Hematopoietic multipotent progenitor cell (in vitro differentiated cells): ENCODE data around the gene FALEC. TPM values are rescaled to one million over a fixed set of nuclear protein-coding genes. Genes with fewer than 3 reads are reported as not detected.

Source experiments
- small RNA-seq: library from RNA; depleted of rRNA; stranded (forward); fragments of <200 nt; gene quantifications from one replicate; pipeline ENCODE3, GENCODE V24; 2012
- total RNA-seq: library from RNA; depleted of rRNA; stranded (reverse); fragments of >200 nt; gene quantifications from one replicate; pipeline ENCODE4 v1.2.3, GENCODE V29; 2012

FALEC gene
- total RNA-seq, 1 donor: 0.27 TPM

Small RNAs within 50 kb of the gene (small RNA-seq; reads per million reads assigned to genes)
- gene MIR4257: not detected
- gene RN7SL473P: not detected
- gene RN7SL600P: not detected

Other genes with a start within 250 kb of the FALEC start
- gene APH1A, start 246.7 kb upstream of the FALEC start, total RNA-seq: 153 TPM
- 14.8 TPM for gene C1orf54, start 243.0 kb upstream of the FALEC start, total RNA-seq
- gene CIART, start 233.2 kb upstream of the FALEC start, total RNA-seq: 0.27 TPM
- 31.2 TPM for gene MRPS21, start 221.9 kb upstream of the FALEC start, total RNA-seq
- gene PRPF3, start 194.2 kb upstream of the FALEC start, total RNA-seq: 24.2 TPM
- gene RPRD2, start 151.6 kb upstream of the FALEC start, total RNA-seq: 10.5 TPM
- 32.3 TPM for gene TARS2, start 28.3 kb upstream of the FALEC start, total RNA-seq
- gene ECM1, start 7.6 kb upstream of the FALEC start, total RNA-seq: 1.1 TPM
- 10.5 TPM for gene ADAMTSL4, start 33.7 kb downstream of the FALEC start, total RNA-seq
- 395 TPM for gene MCL1, start 63.9 kb downstream of the FALEC start, total RNA-seq
- gene ENSA, start 113.9 kb downstream of the FALEC start, total RNA-seq: 83.7 TPM
- 10.0 TPM for gene GOLPH3L, start 181.4 kb downstream of the FALEC start, total RNA-seq
- under 0.01 TPM for gene HORMAD1, start 205.1 kb downstream of the FALEC start, total RNA-seq